Left lobe of liver (tissue), 2 donors: Measurements from ENCODE around the gene DMRT3. TPM values are rescaled to one million over a fixed set of nuclear protein-coding genes. Genes with fewer than 3 reads are reported as not detected.
"Not testable (repeated sequence)": the region's sequence is repeated elsewhere in the genome, so short reads cannot be mapped to it uniquely, and the experiment has no call there.

Experiments used
- ATAC-seq: fragments of 200-7000 bp; cut with Tn5 transposase; one replicate; pipeline ENCODE4 v1.9.1; 2020; ENCODE audit warnings: mild to moderate bottlenecking, moderate library complexity
- DNase-seq: peaks from one replicate; pipeline ENCODE4 v3.0.0-alpha.2; 2020; ENCODE audit warnings: low spot score
- total RNA-seq: library from RNA; stranded (reverse); gene quantifications from one replicate; pipeline ENCODE4 v1.2.1, GENCODE V29; 2021
- donor health status: DM: no; HTN: no; CAD: no; lungs with moderate emphysema.
- donor health status: DM: no; HTN: yes; CAD: no.

The DMRT3 gene
- total RNA-seq, 1 donor from 2014 or later: not detected

DNA sequence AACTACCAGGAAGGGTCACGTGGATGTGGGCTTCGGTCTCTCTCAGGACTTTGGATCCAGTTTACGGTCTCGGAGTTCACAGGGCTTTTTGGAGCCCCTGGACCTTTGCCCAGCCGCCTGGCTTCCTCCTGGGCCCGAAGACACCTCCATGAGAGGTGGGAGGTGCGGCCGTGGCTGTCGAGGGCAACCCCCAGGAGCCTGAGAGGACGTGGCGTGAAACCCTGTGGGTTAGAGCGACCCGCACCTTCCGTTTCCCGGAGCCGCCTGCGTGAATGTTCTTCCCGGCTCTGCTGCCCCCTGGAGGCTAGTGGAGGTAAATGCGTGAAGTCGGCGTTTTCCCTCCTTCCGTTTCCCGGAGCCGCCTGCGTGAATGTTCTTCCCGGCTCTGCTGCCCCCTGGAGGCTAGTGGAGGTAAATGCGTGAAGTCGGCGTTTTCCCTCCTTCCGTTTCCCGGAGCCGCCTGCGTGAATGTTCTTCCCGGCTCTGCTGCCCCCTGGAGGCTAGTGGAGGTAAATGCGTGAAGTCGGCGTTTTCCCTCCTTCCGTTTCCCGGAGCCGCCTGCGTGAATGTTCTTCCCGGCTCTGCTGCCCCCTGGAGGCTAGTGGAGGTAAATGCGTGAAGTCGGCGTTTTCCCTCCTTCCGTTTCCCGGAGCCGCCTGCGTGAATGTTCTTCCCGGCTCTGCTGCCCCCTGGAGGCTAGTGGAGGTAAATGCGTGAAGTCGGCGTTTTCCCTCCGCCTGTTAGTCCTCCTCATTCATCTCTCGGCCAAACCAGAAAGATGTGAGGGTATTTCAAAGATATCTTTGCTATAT, 22.1 kb downstream of the DMRT3 start:
- ATAC-seq: not testable (repeated sequence)

DNA sequence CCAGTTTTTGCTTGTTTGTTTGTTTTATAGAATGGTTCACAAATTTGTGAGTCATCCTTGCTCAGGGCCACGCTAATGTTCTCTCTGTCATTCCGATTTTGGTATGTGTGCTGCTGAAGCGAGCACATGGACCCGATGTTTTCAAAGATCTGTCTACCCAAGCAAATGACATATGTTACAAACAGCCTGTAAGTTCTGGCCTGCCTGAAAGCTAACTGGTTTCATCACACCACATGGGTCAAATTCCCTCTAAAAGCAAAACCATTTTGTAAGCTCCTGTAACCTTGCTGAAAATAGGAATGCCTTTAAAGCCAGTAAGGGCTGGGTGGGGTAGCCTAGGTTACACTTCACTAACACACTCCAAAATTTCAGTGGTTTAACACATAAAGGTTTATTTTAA, 25.4 kb downstream of the DMRT3 start:
- DNase-seq: no peak
- ATAC-seq: peak; percentile 69

More for the DNA sequence above, 22.1 kb downstream of the DMRT3 start:
- not testable (repeated sequence) for DNase-seq

DNA sequence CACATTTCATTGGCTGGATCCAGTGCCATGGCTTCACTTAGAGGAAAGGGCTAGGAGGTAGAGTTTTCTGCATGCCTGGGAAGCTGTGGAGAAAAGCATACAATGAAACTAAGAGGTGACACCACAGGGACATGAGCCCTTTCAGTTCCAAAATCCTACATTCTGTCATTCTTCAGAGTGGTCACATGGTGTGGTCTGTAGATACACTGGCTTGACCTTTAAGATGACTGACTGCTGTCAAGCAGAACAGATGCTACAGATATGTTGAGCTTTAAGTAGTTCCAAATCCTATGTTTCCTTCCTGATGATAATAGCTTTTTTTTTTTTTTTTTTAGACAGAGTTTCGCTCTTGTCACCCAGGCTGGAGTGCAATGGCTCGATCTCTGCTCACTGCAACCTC, 26.2 kb downstream of the DMRT3 start:
- no peak for DNase-seq
- ATAC-seq: no peak

DNA sequence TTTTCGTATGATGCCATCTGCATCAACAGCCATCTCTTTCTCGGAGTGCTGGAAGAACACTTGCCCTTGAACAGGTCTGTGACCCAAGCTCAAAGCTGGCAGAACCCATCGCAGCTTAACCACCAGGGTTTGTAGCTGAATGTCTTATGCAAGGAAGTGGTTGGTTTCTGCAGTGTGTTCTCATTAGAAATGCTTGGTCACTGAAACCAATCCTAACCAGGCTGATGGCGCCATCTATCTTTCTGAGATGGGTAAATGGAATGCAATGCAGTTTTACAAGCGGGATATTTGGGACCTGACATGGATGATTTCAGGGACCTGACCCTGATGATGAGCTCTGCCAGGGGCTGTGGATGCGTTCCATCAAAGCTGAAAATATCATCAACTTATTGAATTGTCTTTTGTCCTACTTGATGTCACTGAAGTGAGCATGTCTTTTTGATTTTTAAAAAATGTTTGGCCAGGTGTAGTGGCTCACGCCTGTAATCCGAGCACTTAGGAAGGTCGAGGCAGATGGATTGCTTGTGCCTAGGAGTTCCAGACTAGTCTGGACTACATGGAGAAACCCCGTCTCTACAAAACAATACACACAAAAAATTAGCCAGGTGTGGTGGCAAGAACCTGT, 28.7 kb downstream of the DMRT3 start:
- ATAC-seq (peak; percentile 72), DNase-seq (no peak)

DNA sequence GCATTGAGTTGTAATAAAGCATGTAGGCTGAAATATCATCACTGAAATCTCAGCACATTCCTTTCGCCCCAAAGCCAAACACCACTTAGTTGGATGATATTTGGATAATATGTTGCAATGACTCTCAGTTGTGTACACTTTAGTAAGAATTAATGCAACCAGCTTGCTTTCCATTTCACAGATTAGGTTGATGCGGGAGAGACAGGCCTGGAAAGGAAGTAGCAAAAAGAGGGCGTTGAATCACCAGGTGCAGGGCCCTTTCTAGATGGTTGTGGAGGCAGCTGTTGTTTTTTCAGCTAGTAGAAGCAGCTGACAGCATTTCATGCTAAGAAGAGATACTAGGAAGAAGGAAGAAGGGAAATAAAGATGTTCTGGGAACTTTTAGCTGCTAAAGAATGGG, 30.9 kb downstream of the DMRT3 start:
- no peak for ATAC-seq

DNA sequence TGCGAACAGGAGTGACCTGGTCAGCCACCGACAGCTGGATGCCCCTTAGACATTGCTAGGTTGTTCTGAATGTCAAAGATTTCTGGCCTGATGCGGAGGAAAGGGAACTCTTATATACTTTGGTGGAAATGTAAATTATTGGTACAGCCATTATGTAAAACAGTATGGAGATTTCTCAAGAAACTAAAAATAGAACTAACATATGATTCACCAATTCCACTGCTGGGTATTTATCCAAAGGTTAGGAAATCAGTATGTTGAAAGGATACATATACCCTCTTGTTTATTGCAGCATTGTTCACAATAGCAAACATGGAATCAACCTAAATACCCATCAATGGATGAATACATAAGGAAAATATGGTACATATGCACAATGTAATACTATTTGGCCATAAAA, 31.8 kb downstream of the DMRT3 start:
- no peak for DNase-seq
- no peak for ATAC-seq

More for the DNA sequence above, 30.9 kb downstream of the DMRT3 start:
- no peak for DNase-seq

DNA sequence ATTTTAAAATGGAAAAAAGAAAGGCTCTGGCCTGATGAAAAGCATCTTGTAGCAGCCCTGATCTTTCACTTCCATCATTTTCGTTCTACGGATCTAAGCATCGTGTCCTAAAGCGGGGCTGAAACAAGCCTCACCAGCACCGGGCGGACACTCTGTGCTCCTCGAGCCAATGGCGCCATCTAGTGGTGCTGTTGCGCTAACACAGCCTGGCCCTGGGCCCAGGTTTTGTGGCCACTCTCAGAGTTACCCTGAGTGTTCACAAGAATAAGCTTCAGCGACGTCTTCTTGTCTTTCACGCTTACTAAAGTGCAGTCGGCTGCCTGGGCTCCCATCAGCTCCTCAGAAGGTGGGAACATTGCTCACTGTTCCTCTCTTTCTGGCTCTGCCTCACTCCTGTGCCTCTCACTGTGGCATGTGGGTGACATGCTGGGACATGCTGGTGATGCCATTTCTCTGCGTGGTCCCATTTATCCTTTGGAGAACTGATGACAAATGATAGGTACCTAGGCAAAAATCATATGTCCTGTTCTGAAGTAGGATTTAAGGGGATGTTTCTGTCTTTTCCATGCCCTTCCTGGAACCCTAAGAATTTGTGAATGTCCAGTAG, 32.7 kb downstream of the DMRT3 start:
- peak; percentile 85 for DNase-seq

DNA sequence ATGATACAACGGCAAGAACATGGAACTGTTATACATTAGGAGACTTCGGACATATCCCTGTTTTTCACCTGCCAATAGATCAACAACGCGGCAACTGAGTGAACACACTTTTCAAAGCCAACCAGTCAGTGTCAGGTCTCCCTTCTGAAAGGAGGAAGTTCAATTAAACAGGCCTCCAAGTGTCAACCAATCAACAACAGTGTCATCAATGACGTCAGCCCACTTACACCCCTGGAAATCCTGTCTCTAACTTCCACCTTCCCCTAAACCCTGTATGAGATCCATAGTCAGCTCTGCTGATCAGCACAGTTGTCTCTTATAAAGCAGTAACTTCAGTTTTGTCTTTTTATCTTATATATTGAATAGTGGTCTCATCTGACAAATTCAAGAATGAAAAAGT, 36.6 kb downstream of the DMRT3 start:
- ATAC-seq: no peak
- DNase-seq: no peak

More for the DNA sequence above, 32.7 kb downstream of the DMRT3 start:
- ATAC-seq: peak; percentile 98

DNA sequence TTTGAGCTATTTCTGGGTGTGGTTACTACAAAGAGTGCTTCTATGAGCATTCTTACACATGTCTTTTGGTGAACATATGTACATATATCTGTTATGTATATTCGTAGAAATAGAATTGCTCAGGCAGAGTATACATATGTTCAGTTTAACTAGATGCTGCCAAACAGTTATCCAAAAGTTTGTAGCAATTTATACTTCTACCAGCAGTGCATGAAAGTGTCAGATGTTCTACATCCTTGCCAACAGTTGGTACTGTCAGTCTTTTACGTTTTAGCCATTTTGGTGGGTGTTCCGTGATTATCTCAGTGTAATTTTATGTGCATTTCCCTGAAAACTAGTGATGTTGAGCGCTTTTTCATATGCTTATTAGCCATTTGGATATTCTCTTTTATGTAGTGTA, 37.8 kb downstream of the DMRT3 start:
- no peak for ATAC-seq
- DNase-seq: no peak

DNA sequence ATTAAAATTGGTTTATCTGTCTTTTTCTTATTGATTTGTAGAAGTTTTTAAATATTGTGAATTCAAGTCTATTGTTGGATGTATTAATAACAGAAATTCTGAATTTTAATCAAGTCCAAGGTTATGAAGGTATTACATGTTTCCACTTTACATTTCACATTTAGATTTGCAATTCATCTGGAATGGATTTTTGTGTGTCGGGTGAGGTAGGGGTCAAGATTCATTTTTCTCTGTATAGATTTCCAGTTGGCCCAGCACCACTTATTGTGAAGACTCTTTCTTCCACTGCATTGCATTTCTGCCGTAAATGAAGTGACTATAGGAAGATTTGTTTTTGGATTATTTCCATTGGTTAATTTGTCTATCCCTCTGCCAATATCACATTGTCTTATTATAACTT, 38.2 kb downstream of the DMRT3 start:
- no peak for ATAC-seq
- DNase-seq: no peak

DNA sequence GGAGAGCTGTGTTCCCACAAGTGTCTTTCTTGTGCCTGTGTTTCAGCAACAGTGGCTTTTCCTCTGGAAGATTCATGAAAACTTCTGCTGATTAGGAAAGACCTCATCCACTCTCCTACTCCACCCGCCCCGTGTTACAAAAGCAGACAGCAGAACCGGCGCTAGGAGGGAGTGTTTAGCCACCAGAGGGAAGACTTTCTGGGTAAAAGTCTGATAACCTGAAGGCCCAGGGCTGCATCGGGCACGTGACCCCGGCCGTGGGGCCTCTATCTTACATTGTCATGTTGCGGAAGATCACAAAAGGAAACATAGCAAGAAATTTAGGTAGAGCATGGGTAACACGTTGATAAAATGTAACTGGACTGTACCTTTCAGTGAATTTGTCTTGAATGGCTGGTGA, 41.7 kb downstream of the DMRT3 start:
- DNase-seq (peak; percentile 53), ATAC-seq (peak; percentile 98)

DNA sequence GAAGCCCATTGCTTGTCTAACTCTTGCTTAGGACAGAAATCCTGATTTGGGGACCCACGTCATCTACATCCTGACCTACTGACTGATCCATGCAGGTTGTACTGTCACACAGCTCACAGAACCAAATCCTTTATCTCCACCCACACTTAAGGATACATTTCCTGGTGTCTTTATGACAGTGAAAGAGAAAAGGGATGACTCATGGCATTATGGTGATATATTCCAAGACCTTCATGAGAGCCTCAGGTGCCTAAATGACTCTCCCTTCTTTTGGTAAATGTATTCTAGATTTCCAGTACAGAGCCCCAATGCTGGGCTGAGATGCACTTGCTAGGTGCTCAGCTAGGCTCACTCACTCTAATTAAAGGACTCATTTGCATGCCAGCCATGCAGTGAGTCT, 47.7 kb downstream of the DMRT3 start:
- DNase-seq: no peak
- no peak for ATAC-seq

DNA sequence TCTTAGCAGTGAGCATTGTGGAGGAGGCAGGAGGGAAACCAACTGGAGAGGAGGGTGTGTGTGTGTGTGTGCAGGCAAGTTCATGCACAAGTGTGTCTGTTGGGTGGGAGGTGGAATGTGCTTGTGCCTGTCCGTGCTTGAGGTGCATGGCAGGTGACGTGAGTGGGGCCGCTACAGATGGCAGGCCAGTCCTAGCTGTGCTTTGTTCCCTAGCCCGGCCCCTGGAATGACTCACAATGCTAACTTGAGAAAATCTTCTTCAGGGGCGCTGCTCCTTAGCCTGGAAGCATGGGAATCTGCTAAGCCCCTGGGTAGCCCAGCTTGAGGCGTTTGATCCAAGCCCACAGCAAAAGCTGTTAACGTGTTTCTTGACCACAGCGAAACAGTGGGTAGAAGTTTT, 48.7 kb downstream of the DMRT3 start:
- DNase-seq: no peak
- no peak for ATAC-seq

DNA sequence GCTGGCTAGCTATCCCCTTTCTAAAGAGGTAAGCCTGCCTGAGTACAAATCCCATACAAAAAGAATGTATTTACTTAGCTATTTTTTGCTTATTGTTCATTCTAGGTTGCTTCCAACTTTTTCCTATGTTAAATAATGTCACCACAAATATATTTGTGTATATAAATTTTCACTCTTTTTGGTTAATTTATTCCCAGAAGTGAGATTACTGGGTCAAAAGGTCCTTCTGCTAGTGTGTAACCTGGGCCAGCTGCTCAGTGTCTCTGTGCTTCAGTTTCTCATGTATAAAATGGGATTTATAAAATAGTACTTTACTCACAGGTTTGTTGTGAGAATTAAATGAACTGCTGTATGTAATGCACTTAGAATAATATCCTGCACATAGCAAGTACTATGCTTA, 49.8 kb downstream of the DMRT3 start:
- no peak for DNase-seq

DNA sequence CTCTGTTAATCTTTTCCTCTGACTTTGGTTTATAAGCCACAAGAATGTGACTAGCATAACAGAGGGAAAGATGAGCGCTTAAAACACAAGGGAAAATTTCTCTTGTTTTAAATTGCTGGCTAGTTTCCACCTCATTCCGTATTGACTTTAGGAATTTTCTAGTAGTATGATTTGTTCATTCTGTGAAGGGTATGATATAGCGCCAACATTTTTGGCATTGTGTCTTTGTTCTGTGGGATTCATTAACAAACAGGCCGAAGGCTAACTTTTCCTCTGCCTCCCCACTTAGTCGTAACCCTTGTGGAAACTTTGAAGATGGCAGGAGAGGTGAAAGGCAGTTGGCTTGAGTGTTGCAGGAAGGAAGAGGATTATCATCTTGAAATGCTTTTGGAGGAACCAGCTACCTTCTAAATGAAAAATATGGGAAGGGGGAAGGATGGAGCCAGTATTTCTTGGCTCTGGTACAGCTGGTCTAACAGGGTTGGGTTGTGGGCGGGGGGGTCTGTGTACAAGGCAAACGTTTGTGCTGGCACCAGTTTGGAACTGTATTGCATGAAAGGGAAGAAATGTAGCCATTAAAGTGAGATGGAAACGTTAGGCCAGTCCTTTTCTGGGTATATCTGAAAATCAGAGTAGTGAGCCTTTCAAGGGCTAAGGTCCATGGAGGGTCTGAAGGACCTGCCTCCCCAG, 52.2 kb downstream of the DMRT3 start:
- ATAC-seq (no peak), DNase-seq (no peak)

More for the DNA sequence above, 49.8 kb downstream of the DMRT3 start:
- no peak for ATAC-seq

DNA sequence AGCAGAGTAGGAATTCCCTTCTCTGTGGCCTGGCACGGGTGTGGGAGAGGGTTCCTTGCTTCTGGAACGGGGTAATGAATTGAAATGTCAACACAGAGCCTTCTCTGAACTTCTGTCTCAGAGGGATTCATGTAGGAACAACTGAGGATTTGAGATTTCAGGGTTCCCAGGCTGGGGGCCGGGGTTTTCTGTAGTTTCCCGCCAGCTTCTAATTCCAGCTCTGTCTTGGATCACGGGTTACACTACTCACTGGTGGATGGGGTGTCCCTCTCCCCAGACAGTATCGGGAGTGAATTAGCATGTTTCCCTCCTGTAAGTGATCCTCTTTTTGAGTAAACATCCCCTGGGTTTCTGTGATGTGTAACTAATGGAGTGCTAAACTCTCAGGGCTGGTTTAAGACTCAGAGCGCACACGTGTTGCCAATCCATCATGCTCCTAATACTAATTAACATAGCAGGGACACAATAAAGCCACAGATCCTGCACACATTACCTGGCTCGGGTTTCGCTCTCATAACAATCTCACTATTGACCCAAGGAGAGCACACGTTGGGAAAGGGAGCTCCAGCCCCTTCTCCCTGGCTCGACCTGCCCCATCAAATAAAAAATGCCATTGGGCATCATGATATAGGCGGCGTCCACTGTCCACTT, 55.6 kb downstream of the DMRT3 start:
- DNase-seq (no peak), ATAC-seq (no peak)

DNA sequence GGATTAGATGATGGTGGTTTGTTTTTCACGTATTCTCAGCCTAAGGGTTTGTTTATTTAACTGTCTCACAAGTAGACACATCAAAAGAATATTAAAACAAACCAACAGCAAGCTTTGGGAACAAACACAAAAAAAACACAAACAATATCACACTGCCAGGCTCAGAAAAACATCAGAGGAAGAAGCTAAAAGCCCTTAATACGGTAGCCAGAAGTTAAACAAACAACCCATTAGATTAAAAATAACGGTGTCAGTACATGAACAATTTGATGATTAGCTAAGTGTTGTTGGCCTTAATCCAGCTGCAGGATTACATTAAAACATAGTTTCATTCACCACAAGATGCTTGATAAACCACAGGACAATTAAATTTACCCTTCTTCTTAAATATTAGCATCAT, 57.8 kb downstream of the DMRT3 start:
- ATAC-seq: no peak
- no peak for DNase-seq

DNA sequence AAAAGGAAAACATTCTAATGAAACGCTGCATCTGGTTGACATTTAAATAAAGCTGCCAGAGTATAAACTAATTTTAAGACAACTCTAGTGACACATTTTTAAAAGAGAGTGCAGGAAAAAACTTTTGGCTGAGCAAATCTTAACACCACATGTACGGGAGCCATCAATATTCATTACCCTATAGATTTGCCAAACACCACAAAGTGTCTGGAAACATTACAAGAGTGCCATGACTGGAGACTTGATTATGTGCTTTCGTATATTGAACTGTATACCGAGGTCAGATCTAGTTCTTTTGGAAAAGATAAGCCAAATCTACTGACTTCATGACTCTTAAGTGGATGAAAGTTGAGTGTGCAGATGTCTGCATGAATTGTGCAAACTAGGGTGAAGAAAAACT, 63.1 kb downstream of the DMRT3 start:
- DNase-seq (no peak), ATAC-seq (no peak)
